Mesothelial cell of epicardium (in vitro differentiated cells): ENCODE data around the gene BHLHA9. TPM values are rescaled to one million over a fixed set of nuclear protein-coding genes. Genes with fewer than 3 reads are reported as not detected.
"Not testable (repeated sequence)": the region's sequence is repeated elsewhere in the genome, so short reads cannot be mapped to it uniquely, and the experiment has no call there.

Source experiments
- DNase-seq, 2 experiments: peaks; one replicate each; pipeline ENCODE4 v3.0.0; 2021; ENCODE audit warnings: low spot score in 2 of 2; ENCODE audit not compliant: unreplicated experiment in 2 of 2
- H3K27ac Mint-ChIP-seq: 2 replicates; pipeline ENCODE4 v1.8.0; 2021; ENCODE audit warnings: mixed read lengths
- H3K27me3 Mint-ChIP-seq: 2 replicates; pipeline ENCODE4 v1.8.0; 2021; ENCODE audit warnings: low read depth, mixed read lengths
- H3K36me3 Mint-ChIP-seq: 2 replicates; pipeline ENCODE4 v1.8.0; 2021; ENCODE audit warnings: mixed read lengths
- H3K4me1 Mint-ChIP-seq: 2 replicates; pipeline ENCODE4 v1.8.0; 2021; ENCODE audit warnings: mixed read lengths
- H3K4me3 Mint-ChIP-seq: 2 replicates; pipeline ENCODE4 v1.8.0; 2021; ENCODE audit warnings: mild to moderate bottlenecking, moderate library complexity, mixed read lengths
- H3K9me3 Mint-ChIP-seq: 2 replicates; pipeline ENCODE4 v1.8.0; 2021; ENCODE audit warnings: mixed read lengths
- CTCF ChIP-seq: fragments of 200-600 bp; sonication (generic); IDR thresholded peaks from one replicate; pipeline ENCODE4 v1.5.0; 2021; ENCODE audit warnings: antibody characterized with exemption; ENCODE audit not compliant: unreplicated experiment
- total RNA-seq: library from RNA; stranded (reverse); gene quantifications from 3 replicates; pipeline ENCODE4 v1.2.1, GENCODE V29; 2021

Gene BHLHA9
- total RNA-seq, 1 donor from 2014 or later, result not detected

GRCh38 chr17:1301546-1301945, 31.3 kb downstream of the BHLHA9 start:
- Mint-ChIP-seq H3K4me3 (no peak overlapping the region), H3K36me3 (no peaks in the 10 kb centered on the region), H3K27ac (no peak overlapping the region), H3K9me3 (no peaks in the 10 kb centered on the region), H3K4me1 (peaks cover 10% of the 10 kb centered on the region), H3K27me3 (peaks cover 30% of the 10 kb centered on the region)
- no peak for TF ChIP-seq CTCF
- DNase-seq, result no peak

- DNase-seq, result no peak
- Mint-ChIP-seq H3K27ac (no peak overlapping the region), H3K36me3 (no peaks in the 10 kb centered on the region), H3K4me1 (peaks cover 10% of the 10 kb centered on the region), H3K27me3 (peaks cover 26% of the 10 kb centered on the region), H3K9me3 (no peaks in the 10 kb centered on the region), H3K4me3 (no peak overlapping the region)
- no peak for TF ChIP-seq CTCF
Observed at GRCh38 chr17:1302761-1303160, 32.5 kb downstream of the BHLHA9 start.

- H3K27me3 Mint-ChIP-seq, result peaks cover 21% of the 10 kb centered on the region
- DNase-seq, result no peak
- no peak for TF ChIP-seq CTCF
- H3K36me3 Mint-ChIP-seq, result no peaks in the 10 kb centered on the region
- H3K4me1 Mint-ChIP-seq, result no peaks in the 10 kb centered on the region
- no peak overlapping the region for H3K27ac Mint-ChIP-seq
- no peak overlapping the region for H3K4me3 Mint-ChIP-seq
- no peaks in the 10 kb centered on the region for H3K9me3 Mint-ChIP-seq
Observed at GRCh38 chr17:1304522-1304921, 34.3 kb downstream of the BHLHA9 start.

GRCh38 chr17:1304962-1305563, 34.8 kb downstream of the BHLHA9 start:
- no peak for DNase-seq
- peaks cover 18% of the 10 kb centered on the region for H3K27me3 Mint-ChIP-seq
- no peak overlapping the region for H3K27ac Mint-ChIP-seq
- H3K4me1 Mint-ChIP-seq, result no peaks in the 10 kb centered on the region
- H3K4me3 Mint-ChIP-seq, result no peak overlapping the region
- H3K36me3 Mint-ChIP-seq, result no peaks in the 10 kb centered on the region
- no peaks in the 10 kb centered on the region for H3K9me3 Mint-ChIP-seq
- no peak for TF ChIP-seq CTCF

- not testable (repeated sequence) for DNase-seq, H3K9me3 Mint-ChIP-seq, H3K4me3 Mint-ChIP-seq, H3K4me1 Mint-ChIP-seq, H3K27ac Mint-ChIP-seq, H3K36me3 Mint-ChIP-seq
- peaks cover 14% of the 10 kb centered on the region for H3K27me3 Mint-ChIP-seq
Observed at GRCh38 chr17:1307829-1308228, 37.6 kb downstream of the BHLHA9 start.

- no peaks in the 10 kb centered on the region for H3K36me3 Mint-ChIP-seq
- H3K4me1 Mint-ChIP-seq, result no peaks in the 10 kb centered on the region
- H3K27me3 Mint-ChIP-seq, result peaks cover 28% of the 10 kb centered on the region
- DNase-seq, result no peak
- H3K4me3 Mint-ChIP-seq, result no peak overlapping the region
- no peak overlapping the region for H3K27ac Mint-ChIP-seq
- no peaks in the 10 kb centered on the region for H3K9me3 Mint-ChIP-seq
- TF ChIP-seq CTCF, result no peak
Observed at GRCh38 chr17:1312261-1312870, 42.1 kb downstream of the BHLHA9 start.
